GM12878 (cell line): Measurements from ENCODE around the gene RUFY2.

ENCODE experiments used
- CBX5 ChIP-seq: sonication (generic); IDR thresholded peaks from 2 replicates; pipeline ENCODE4 v1.6.1; 2016; ENCODE audit warnings: low read depth, moderate library complexity, mild to moderate bottlenecking, inconsistent platforms
- CHD2 ChIP-seq: IDR thresholded peaks from 2 replicates; pipeline ENCODE4 v1.6.1; 2011; ENCODE audit warnings: low read depth, low read length, improper control_type of control experiment, borderline replicate concordance
- JUND ChIP-seq: IDR thresholded peaks from 2 replicates; pipeline ENCODE4 v1.6.1; 2012; ENCODE audit warnings: low read depth, mild to moderate bottlenecking, low read length, improper control_type of control experiment, moderate library complexity
- NFYB ChIP-seq: IDR thresholded peaks from 2 replicates; pipeline ENCODE4 v1.6.1; 2011; ENCODE audit warnings: low read depth, mild to moderate bottlenecking, low read length, improper control_type of control experiment, moderate library complexity; ENCODE audit not compliant: insufficient read depth
- PML ChIP-seq: IDR thresholded peaks from 2 replicates; pipeline ENCODE4 v1.6.1; 2012; ENCODE audit warnings: low read length, inconsistent platforms
- POLR2A ChIP-seq: IDR thresholded peaks from 2 replicates; pipeline ENCODE4 v1.6.1; 2011; ENCODE audit warnings: low read depth, mild to moderate bottlenecking, low read length
- POLR2AphosphoS5 ChIP-seq: IDR thresholded peaks from 2 replicates; pipeline ENCODE4 v1.6.1; 2011; ENCODE audit warnings: mild to moderate bottlenecking, low read length, inconsistent platforms
- RAD21 ChIP-seq: IDR thresholded peaks from 2 replicates; pipeline ENCODE4 v1.6.1; 2011; ENCODE audit warnings: mild to moderate bottlenecking, low read depth, low read length, moderate library complexity; ENCODE audit not compliant: insufficient read depth
- RAD51 ChIP-seq: fragments of 450-650 bp; IDR thresholded peaks from 2 replicates; pipeline ENCODE4 v1.6.1; 2016; ENCODE audit warnings: moderate library complexity, mild to moderate bottlenecking, inconsistent platforms
- STAT3 ChIP-seq: IDR thresholded peaks from 2 replicates; pipeline ENCODE4 v1.6.1; 2011; ENCODE audit warnings: low read depth, low read length, improper control_type of control experiment
- TAF1 ChIP-seq: IDR thresholded peaks from 2 replicates; pipeline ENCODE4 v1.6.1; 2011; ENCODE audit warnings: mild to moderate bottlenecking, low read depth, low read length, borderline replicate concordance
- ZNF274 ChIP-seq: IDR thresholded peaks from one replicate; pipeline ENCODE4 v1.8.0; 2011; ENCODE audit not compliant: insufficient read length, insufficient read depth
- TF ChIP-seq, protein P1 (sequence below), 3 experiments: IDR thresholded peaks in 2 of 3; conservative IDR thresholded peaks in 1 of 3; 2 replicates each; pipeline ENCODE4 v1.5.1; 2011; ENCODE audit warnings: low read depth in 3 of 3, low read length in 3 of 3, mild to moderate bottlenecking in 3 of 3, control low read depth in 2 of 3, moderate library complexity in 2 of 3, inconsistent platforms in 1 of 3, mixed read lengths in 1 of 3; ENCODE audit not compliant: control insufficient read depth in 2 of 3, insufficient read depth in 1 of 3; ENCODE audit errors: extremely low read depth in 1 of 3

DNA sequence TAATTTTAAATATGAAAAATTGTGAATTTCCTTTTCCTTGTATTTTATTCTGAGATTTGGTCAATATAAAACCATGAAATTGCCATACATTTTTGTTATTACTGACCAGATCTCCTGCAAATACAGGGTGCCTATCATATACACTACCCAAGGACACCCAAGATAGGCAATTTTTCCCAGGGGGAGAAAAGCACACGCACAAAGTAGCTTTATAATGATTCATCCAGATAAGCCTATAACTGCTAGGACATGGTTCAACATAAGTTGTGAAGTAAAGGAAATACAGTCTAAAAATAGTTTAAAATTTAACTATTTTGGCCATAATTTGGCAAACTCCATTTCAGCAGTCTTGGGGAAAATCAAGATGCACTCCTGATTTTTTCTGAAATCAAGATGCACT, 4.8 kb downstream of the RUFY2 start:
- TF ChIP-seq TAF1: no peak
- no peak for TF ChIP-seq ZNF274
- TF ChIP-seq RAD51: no peak
- TF ChIP-seq, protein P1, sequence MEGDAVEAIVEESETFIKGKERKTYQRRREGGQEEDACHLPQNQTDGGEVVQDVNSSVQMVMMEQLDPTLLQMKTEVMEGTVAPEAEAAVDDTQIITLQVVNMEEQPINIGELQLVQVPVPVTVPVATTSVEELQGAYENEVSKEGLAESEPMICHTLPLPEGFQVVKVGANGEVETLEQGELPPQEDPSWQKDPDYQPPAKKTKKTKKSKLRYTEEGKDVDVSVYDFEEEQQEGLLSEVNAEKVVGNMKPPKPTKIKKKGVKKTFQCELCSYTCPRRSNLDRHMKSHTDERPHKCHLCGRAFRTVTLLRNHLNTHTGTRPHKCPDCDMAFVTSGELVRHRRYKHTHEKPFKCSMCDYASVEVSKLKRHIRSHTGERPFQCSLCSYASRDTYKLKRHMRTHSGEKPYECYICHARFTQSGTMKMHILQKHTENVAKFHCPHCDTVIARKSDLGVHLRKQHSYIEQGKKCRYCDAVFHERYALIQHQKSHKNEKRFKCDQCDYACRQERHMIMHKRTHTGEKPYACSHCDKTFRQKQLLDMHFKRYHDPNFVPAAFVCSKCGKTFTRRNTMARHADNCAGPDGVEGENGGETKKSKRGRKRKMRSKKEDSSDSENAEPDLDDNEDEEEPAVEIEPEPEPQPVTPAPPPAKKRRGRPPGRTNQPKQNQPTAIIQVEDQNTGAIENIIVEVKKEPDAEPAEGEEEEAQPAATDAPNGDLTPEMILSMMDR (IDR thresholded peaks at IDR 0.05 in 2 of 3, conservative IDR thresholded peaks at IDR 0.05 in 1 of 3; ENCODE audit: control insufficient read depth in 2 of 3, extremely low read depth in 1 of 3, insufficient read depth in 1 of 3, low read depth in 3 of 3, low read length in 3 of 3): no peak
- no peak for TF ChIP-seq STAT3
- TF ChIP-seq POLR2A: no peak
- TF ChIP-seq POLR2AphosphoS5: no peak
- no peak for TF ChIP-seq RAD21
- TF ChIP-seq JUND: no peak
- no peak for TF ChIP-seq CHD2
- TF ChIP-seq CBX5: no peak
- no peak for TF ChIP-seq NFYB
- no peak for TF ChIP-seq PML
